Erythroblast (primary cell): ENCODE measurements around the gene RAB31.
"Not testable (repeated sequence)": the region's sequence is repeated elsewhere in the genome, so short reads cannot be mapped to it uniquely, and the experiment has no call there.

Experiments
- GATA1 ChIP-seq: IDR thresholded peaks from 2 replicates; pipeline ENCODE4 v1.6.1; 2011; ENCODE audit warnings: low read depth, mild to moderate bottlenecking, control low read depth, low read length, moderate library complexity
- POLR2A ChIP-seq: IDR thresholded peaks from 2 replicates; pipeline ENCODE4 v1.6.1; 2011; ENCODE audit warnings: mild to moderate bottlenecking, low read length

- TF ChIP-seq POLR2A, GATA1: not testable (repeated sequence)
Observed at GRCh38 chr18:9857479-9857998, 149.4 kb downstream of the RAB31 start.
